Large intestine (tissue), 3 donors: ENCODE measurements around the gene GAPT. TPM values are rescaled to one million over a fixed set of nuclear protein-coding genes. Genes with fewer than 3 reads are reported as not detected.
"Not testable (repeated sequence)": the region's sequence is repeated elsewhere in the genome, so short reads cannot be mapped to it uniquely, and the experiment has no call there.

Experiments
- DNase-seq, 2 donors: peaks; one replicate each; pipeline versions ENCODE4 v3.0.0 to v3.0.0-alpha.2; 2013
- H3K27ac ChIP-seq: one replicate; pipeline ENCODE4 v1.5.1; 2013; ENCODE audit warnings: low read length
- H3K27me3 ChIP-seq: 2 replicates; pipeline ENCODE4 v1.6.1; 2013; ENCODE audit warnings: low read length; ENCODE audit not compliant: control insufficient read depth, insufficient read depth
- H3K36me3 ChIP-seq: 2 replicates; pipeline ENCODE4 v1.6.1; 2013; ENCODE audit warnings: low read length; ENCODE audit not compliant: control insufficient read depth, insufficient read depth
- H3K4me1 ChIP-seq: one replicate; pipeline ENCODE4 v1.6.1; 2013; ENCODE audit warnings: low read length; ENCODE audit not compliant: control insufficient read depth, insufficient read depth
- H3K4me3 ChIP-seq: one replicate; pipeline ENCODE4 v1.5.1; 2013; ENCODE audit warnings: low read length
- H3K9me3 ChIP-seq: one replicate; pipeline ENCODE4 v1.6.1; 2013; ENCODE audit warnings: mild to moderate bottlenecking, low read depth, low read length, moderate library complexity; ENCODE audit not compliant: control insufficient read depth
- WGBS: methylation state at CpG from one replicate; pipeline ENCODE4 v1.1.5; 2013; ENCODE audit warnings: low lambda C conversion rate; ENCODE audit not compliant: insufficient coverage; 5-methylcytosine and 5-hydroxymethylcytosine counted together
- polyA plus RNA-seq: library from polyadenylated mRNA; unstranded; fragments of 120-200 nt; gene quantifications from one replicate; pipeline ENCODE4 v1.2.1, GENCODE V29; 2013

Gene GAPT
- polyA plus RNA-seq, 1 donor = 0.57 TPM

DNA sequence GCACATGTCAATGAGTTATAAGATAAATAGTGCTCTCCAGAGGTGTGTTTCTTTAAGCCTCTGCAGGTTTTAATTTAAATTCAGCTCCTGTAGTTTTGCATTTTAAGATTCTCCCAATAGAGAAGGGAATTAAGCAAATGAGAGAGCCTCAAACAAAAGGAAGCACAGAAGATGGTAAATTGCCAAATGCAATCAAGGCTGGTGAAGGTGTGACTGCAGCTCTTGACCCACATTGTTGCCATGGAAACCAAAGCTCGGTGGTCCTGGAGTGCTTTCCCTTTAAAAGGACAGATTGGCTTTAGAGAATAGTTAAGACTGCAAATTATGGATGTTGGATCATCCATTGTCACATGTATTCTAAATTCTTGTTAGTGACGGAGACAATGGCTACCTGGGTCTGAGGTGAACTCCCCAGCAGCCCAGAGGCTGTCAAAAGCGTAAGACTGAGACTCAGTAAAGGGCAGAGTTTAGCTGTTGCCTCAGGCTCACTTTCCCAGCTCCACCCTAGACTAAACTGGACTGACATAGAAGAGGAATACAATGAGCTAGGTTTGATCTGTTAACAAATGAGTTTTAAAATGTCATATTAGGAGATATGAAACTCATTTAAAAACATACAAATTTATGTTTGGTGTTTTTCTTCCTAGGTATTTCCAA is 12.3 kb downstream of the GAPT start:
- H3K4me1 ChIP-seq = no peaks in the 10 kb centered on the region
- no peaks in the 10 kb centered on the region for H3K27me3 ChIP-seq
- H3K36me3 ChIP-seq = no peaks in the 10 kb centered on the region
- no CpG with 5 or more reads among the region's 3 CpGs for WGBS
- no peaks in the 10 kb centered on the region for H3K9me3 ChIP-seq
- DNase-seq = no peak
- no peak overlapping the region for H3K4me3 ChIP-seq
- H3K27ac ChIP-seq = no peak overlapping the region

DNA sequence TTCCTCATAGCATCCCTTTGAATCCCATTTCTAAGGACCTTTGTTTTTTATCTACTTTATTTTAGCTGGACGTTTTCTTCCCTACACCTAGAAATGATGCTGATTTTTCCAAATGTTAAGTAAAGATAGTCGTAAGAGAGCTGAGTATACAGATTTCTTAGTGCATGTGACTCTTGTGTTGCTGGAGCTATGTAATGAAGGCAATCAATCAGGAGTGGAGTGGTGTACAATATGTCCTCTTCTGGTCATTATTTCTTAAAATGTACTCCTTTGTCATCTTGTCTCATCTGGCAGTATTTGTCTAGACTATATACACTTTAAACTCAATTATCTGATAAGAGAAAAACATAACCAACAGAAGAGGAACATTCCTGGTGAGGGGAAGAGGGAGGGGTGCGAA is 13.5 kb downstream of the GAPT start:
- DNase-seq = no peak
- H3K27me3 ChIP-seq = no peaks in the 10 kb centered on the region
- no peak overlapping the region for H3K27ac ChIP-seq
- no peak overlapping the region for H3K4me3 ChIP-seq
- 74% methylated on average over 2 of the region's 3 CpGs for WGBS
- no peaks in the 10 kb centered on the region for H3K36me3 ChIP-seq
- no peaks in the 10 kb centered on the region for H3K4me1 ChIP-seq
- no peaks in the 10 kb centered on the region for H3K9me3 ChIP-seq

DNA sequence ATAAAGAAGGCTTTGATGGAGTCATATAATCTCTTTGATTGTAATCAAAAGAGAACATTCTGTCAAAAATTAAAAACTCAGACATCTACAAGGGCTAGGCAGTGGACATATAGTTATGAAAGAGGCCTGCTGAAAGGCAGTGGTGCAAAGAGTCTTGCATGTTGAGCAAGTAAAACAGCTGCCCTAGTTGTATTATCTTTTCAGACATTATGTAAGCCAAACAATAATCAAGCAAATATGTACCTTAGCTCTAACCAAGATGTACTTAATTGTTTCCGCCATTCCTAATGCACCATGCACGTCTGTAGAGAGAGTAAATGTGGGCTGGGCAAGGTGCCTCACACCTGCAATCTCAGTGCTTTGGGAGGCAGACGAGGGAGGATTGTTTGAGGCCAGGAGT is 14.3 kb downstream of the GAPT start:
- H3K4me1 ChIP-seq = no peaks in the 10 kb centered on the region
- no peak overlapping the region for H3K27ac ChIP-seq
- H3K36me3 ChIP-seq = no peaks in the 10 kb centered on the region
- 60% methylated on average over 2 of the region's 3 CpGs for WGBS
- H3K4me3 ChIP-seq = no peak overlapping the region
- H3K27me3 ChIP-seq = no peaks in the 10 kb centered on the region
- no peaks in the 10 kb centered on the region for H3K9me3 ChIP-seq
- DNase-seq = no peak

DNA sequence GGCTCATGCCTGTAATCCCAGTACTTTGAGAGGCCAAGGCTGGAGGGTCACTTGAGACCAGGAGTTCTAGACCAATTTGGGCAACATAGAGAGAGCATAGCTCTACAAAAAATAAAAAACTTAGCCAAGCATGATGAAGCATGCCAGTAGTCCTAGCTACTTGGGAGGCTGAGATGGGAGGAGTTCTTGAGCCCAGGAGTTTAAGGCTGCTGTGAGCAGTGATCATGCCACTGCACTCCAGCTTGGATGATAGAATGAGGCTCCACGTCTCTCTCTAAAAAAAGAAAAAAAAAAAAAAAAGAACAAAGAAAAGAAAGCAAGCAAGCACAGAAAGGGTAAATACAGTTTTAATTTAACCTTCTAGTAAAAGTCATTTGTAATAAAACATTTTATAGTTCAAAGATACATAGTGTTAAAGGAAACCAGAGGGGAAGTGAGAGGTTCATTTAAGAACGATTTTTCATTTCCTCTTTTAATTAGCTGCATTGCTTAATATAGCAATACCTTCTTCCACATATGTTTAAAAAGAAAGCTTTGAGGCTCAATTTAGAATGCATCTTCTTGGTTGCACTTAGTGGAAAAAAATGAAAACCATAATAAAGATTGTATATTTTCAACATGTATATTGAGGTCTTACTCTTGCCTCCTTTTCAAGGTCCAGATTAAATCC is 14.9 kb downstream of the GAPT start:
- Histone ChIP-seq H3K9me3 (no peaks in the 10 kb centered on the region), H3K36me3 (no peaks in the 10 kb centered on the region), H3K27ac (no peak overlapping the region), H3K4me3 (no peak overlapping the region), H3K27me3 (no peaks in the 10 kb centered on the region), H3K4me1 (no peaks in the 10 kb centered on the region)
- DNase-seq = no peak
- 92% methylated on average over 2 of the region's 2 CpGs for WGBS

DNA sequence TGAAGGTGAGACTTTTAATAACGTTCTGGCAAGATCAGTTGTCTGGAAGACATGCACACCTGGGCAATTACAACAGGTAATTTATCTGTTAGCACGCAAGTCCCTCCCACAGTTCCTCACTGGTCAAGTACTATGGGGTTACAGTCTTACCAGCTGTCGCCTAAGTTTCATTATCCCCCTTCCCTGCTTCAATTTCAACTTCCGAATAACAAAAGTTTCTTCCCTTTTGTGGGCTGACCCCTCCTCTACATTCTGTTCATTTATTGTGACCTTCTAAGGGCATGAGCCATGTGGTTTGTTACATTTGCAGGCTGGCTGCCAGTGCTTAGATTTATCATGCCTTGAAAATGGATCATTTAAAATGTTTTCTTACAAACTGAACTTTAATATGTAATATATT is 16.5 kb downstream of the GAPT start:
- 0% methylated on average over 1 of the region's 4 CpGs for WGBS
- DNase-seq = peak in 1 of 2 donors; percentile 7
- no peaks in the 10 kb centered on the region for H3K4me1 ChIP-seq
- H3K36me3 ChIP-seq = no peaks in the 10 kb centered on the region
- H3K9me3 ChIP-seq = no peaks in the 10 kb centered on the region
- no peaks in the 10 kb centered on the region for H3K27me3 ChIP-seq
- H3K4me3 ChIP-seq = no peak overlapping the region
- H3K27ac ChIP-seq = no peak overlapping the region

DNA sequence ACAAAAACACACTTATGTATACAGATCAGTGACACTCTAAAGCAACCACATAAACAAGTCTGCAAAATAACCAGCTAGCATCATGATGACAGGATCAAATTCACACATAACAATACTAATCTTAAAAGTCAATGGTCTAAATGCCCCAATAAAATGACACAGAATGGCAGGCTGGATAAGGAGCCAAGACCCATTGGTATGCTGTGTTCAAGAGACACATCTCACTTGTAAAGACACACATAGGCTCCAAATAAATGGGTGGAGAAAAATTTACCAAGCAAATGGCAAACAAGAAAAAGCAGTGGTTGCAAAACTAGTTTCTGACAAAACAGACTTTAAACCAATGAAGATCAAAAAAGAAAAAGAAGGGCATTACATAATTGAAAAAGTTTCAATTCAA is 26.0 kb downstream of the GAPT start:
- Histone ChIP-seq H3K4me3 (no peak overlapping the region), H3K27ac (no peak overlapping the region), H3K9me3 (no peaks in the 10 kb centered on the region), H3K4me1 (no peaks in the 10 kb centered on the region), H3K36me3 (no peaks in the 10 kb centered on the region), H3K27me3 (no peaks in the 10 kb centered on the region)
- DNase-seq = no peak

DNA sequence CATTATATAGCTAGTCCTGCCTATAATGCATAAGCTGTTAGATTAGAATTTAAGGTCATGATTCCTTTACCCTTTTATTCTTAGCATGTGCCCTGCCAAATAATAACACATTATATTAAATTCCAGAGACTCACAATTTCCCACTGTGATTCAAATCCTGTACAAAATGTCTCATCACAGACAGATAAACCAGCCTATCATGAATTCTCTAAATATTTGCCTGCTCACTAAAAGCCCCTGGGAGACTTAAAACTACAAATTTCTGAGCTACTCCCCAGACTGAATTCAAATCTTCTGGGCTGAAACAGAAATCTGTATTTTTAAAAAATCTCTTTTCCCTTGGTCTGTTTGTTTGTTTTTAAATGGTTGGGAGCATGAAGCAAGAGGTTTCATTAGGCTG is 32.7 kb downstream of the GAPT start:
- no peaks in the 10 kb centered on the region for H3K4me1 ChIP-seq
- DNase-seq = no peak
- H3K27me3 ChIP-seq = no peaks in the 10 kb centered on the region
- H3K27ac ChIP-seq = no peak overlapping the region
- no peaks in the 10 kb centered on the region for H3K9me3 ChIP-seq
- H3K36me3 ChIP-seq = no peaks in the 10 kb centered on the region
- H3K4me3 ChIP-seq = no peak overlapping the region

DNA sequence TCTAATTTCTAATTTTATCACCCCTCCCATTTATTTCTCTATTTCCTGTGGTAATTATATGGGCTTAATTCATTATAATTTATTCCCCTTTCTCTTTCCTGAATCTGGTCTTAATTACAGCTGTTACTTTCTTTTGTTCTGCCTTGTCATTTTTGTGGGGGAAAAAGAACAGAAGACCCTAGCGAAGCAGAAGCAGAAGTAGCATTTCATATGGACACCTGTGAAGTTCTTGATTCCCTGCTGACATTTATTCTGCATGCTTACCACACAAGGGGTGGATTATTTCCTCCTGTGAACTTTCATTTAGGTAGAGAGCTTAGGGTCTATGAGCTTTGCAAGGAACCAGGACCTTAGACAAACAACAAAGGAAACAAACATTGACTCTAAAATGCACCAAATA is 33.3 kb downstream of the GAPT start:
- WGBS = 100% methylated on average over 1 of the region's 1 CpG
- Histone ChIP-seq H3K9me3 (no peaks in the 10 kb centered on the region), H3K27ac (no peak overlapping the region)

DNA sequence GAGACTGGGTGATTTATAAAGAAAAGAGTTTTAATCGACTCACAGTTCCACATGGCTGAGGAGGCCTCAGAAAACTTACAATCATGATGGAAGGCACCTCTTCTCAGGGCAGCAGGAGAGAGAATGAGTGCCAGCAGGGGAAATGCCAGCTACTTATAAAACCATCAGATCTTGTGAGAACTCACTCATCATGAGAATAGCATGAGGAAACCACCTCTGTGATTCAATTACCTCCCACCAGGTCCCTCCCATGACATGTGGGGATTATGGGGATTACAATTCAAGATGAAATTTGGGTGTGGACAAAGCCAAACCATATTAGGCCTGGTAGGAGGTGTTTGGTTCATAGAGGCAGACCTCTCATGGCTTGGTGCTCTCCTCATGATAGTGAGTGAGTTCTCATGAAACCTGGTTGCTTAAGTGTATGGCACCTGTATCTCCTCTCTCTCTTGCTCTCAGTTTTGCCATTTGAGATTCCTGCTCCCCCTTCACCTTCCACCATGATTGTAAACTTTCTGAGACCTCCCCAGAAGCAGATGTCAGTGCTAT is 39.8 kb downstream of the GAPT start:
- DNase-seq = no peak
- no CpG with 5 or more reads among the region's 1 CpG for WGBS
- Histone ChIP-seq H3K9me3 (no peaks in the 10 kb centered on the region), H3K27ac (no peak overlapping the region), H3K4me1 (no peaks in the 10 kb centered on the region), H3K4me3 (no peak overlapping the region), H3K36me3 (no peaks in the 10 kb centered on the region), H3K27me3 (no peaks in the 10 kb centered on the region)

More for the DNA sequence above, 33.3 kb downstream of the GAPT start:
- DNase-seq = no peak
- no peak overlapping the region for H3K4me3 ChIP-seq
- no peaks in the 10 kb centered on the region for H3K36me3 ChIP-seq
- H3K27me3 ChIP-seq = no peaks in the 10 kb centered on the region
- H3K4me1 ChIP-seq = no peaks in the 10 kb centered on the region

DNA sequence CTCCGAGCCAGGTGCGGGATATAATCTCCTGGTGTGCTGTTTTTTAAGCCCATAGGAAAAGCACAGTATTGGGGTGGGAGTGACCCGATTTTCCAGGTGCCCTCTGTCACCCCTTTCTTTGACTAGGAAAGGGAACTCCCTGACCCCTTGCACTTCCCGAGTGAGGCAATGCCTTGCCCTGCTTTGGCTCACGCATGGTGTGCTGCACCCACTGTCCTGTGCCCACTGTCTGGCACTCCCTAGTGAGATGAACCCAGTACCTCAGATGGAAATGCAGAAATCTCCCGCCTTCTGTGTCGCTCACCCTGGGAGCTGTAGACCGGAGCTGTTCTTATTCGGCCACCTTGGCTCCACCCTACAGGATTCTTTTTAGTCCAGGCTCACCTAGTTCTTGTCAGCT is 50.7 kb downstream of the GAPT start:
- no CpG with 5 or more reads among the region's 9 CpGs for WGBS
- not testable (repeated sequence) for DNase-seq, H3K9me3 ChIP-seq, H3K4me3 ChIP-seq, H3K27ac ChIP-seq, H3K4me1 ChIP-seq, H3K36me3 ChIP-seq, H3K27me3 ChIP-seq

DNA sequence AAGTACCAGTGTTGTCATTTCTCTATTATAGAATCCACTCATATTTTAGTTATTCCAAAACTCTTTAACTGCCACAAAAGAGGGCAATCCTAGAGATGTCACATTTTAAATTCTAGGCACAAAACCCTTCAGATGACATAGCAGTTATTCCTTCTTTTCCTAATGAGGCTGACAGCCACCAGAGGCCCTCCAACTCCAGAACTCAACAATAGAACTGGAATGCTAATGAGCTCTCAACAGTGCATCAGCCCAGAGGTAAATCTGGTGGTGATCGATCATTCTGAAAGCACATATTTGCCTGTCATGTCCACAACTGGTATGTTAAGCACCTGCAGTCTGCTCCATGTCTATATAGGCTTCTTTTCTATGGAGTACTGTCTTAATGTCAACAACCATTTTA is 51.5 kb downstream of the GAPT start:
- WGBS = no CpG with 5 or more reads among the region's 1 CpG
- H3K27ac ChIP-seq = no peak overlapping the region
- no peaks in the 10 kb centered on the region for H3K36me3 ChIP-seq
- no peaks in the 10 kb centered on the region for H3K27me3 ChIP-seq
- no peak overlapping the region for H3K4me3 ChIP-seq
- no peaks in the 10 kb centered on the region for H3K9me3 ChIP-seq
- no peak for DNase-seq
- no peaks in the 10 kb centered on the region for H3K4me1 ChIP-seq
